Measurements from ENCODE around the gene EBP.

EBP gene

GRCh38 chrX:48521353-48522243 lies at the start of gene EBP:
Gene EBP (plus strand): TSS chrX:48521808. CDS start chrX:48523772, 1,964 bp downstream.
- in situ Hi-C loops (cut with MboI; ENCODE audit: low pct_unique_long_range_greater_than_20kb, low sequenced_read_pairs): no loop called here
- peak; percentile 99 for DNase-seq

- no peak for DNase-seq
- in situ Hi-C loops (cut with MboI; ENCODE audit: low pct_unique_long_range_greater_than_20kb, low sequenced_read_pairs): no loop called here
These were observed 49.4 kb upstream of the EBP start for GRCh38 chrX:48472225-48472624.

- in situ Hi-C loops (cut with MboI; ENCODE audit: low pct_unique_long_range_greater_than_20kb, low sequenced_read_pairs): no loop called here
- no peak for DNase-seq
These were observed 48.5 kb upstream of the EBP start for GRCh38 chrX:48472851-48473703.

- DNase-seq: no peak
- in situ Hi-C loops (cut with MboI; ENCODE audit: low pct_unique_long_range_greater_than_20kb, low sequenced_read_pairs): no loop called here
These were observed 48.0 kb upstream of the EBP start for GRCh38 chrX:48473704-48473990.

GRCh38 chrX:48474127-48474526 lies 47.5 kb upstream of the EBP start:
- in situ Hi-C loops (cut with MboI; ENCODE audit: low pct_unique_long_range_greater_than_20kb, low sequenced_read_pairs): no loop called here
- peak; percentile 66 for DNase-seq

- DNase-seq: no peak
- in situ Hi-C loops (cut with MboI; ENCODE audit: low pct_unique_long_range_greater_than_20kb, low sequenced_read_pairs): no loop called here
These were observed 47.0 kb upstream of the EBP start for GRCh38 chrX:48474581-48474980.

- no peak for DNase-seq
- in situ Hi-C loops (cut with MboI; ENCODE audit: low pct_unique_long_range_greater_than_20kb, low sequenced_read_pairs): no loop called here
These were observed 46.3 kb upstream of the EBP start for GRCh38 chrX:48475296-48475695.

- in situ Hi-C loops (cut with MboI; ENCODE audit: low pct_unique_long_range_greater_than_20kb, low sequenced_read_pairs): no loop called here
These were observed 45.6 kb upstream of the EBP start, which contains the start of gene FTSJ1 for GRCh38 chrX:48475774-48476577. Gene FTSJ1 (plus strand): TSS chrX:48476199. CDS start chrX:48478048, 1,849 bp downstream.

GRCh38 chrX:48476919-48477318 lies 44.7 kb upstream of the EBP start:
- no peak for DNase-seq
- in situ Hi-C loops (cut with MboI; ENCODE audit: low pct_unique_long_range_greater_than_20kb, low sequenced_read_pairs): no loop called here

More at GRCh38 chrX:48475774-48476577, 45.6 kb upstream of the EBP start, which contains the start of gene FTSJ1:
- DNase-seq: peak; percentile 98

GRCh38 chrX:48477960-48478755 lies 43.5 kb upstream of the EBP start:
- no peak for DNase-seq
- in situ Hi-C loops (cut with MboI; ENCODE audit: low pct_unique_long_range_greater_than_20kb, low sequenced_read_pairs): no loop called here

- in situ Hi-C loops (cut with MboI; ENCODE audit: low pct_unique_long_range_greater_than_20kb, low sequenced_read_pairs): no loop called here
- DNase-seq: no peak
These were observed 42.8 kb upstream of the EBP start for GRCh38 chrX:48478806-48479205.

- in situ Hi-C loops (cut with MboI; ENCODE audit: low pct_unique_long_range_greater_than_20kb, low sequenced_read_pairs): no loop called here
- no peak for DNase-seq
These were observed 41.5 kb upstream of the EBP start for GRCh38 chrX:48480142-48480541.

- in situ Hi-C loops (cut with MboI; ENCODE audit: low pct_unique_long_range_greater_than_20kb, low sequenced_read_pairs): no loop called here
- DNase-seq: no peak
These were observed 41.0 kb upstream of the EBP start for GRCh38 chrX:48480583-48480982.

- no peak for DNase-seq
- in situ Hi-C loops (cut with MboI; ENCODE audit: low pct_unique_long_range_greater_than_20kb, low sequenced_read_pairs): no loop called here
These were observed 39.1 kb upstream of the EBP start for GRCh38 chrX:48482526-48482925.

- no peak for DNase-seq
- in situ Hi-C loops (cut with MboI; ENCODE audit: low pct_unique_long_range_greater_than_20kb, low sequenced_read_pairs): no loop called here
These were observed 34.2 kb upstream of the EBP start for GRCh38 chrX:48487362-48487798.

- in situ Hi-C loops (cut with MboI; ENCODE audit: low pct_unique_long_range_greater_than_20kb, low sequenced_read_pairs): no loop called here
- DNase-seq: no peak
These were observed 33.6 kb upstream of the EBP start for GRCh38 chrX:48488034-48488433.

- in situ Hi-C loops (cut with MboI; ENCODE audit: low pct_unique_long_range_greater_than_20kb, low sequenced_read_pairs): no loop called here
- DNase-seq: no peak
These were observed 32.3 kb upstream of the EBP start for GRCh38 chrX:48489296-48489695.

GRCh38 chrX:48489892-48490291 lies 31.7 kb upstream of the EBP start:
- no peak for DNase-seq
- in situ Hi-C loops (cut with MboI; ENCODE audit: low pct_unique_long_range_greater_than_20kb, low sequenced_read_pairs): no loop called here

GRCh38 chrX:48490661-48491060 lies 30.9 kb upstream of the EBP start:
- in situ Hi-C loops (cut with MboI; ENCODE audit: low pct_unique_long_range_greater_than_20kb, low sequenced_read_pairs): no loop called here
- DNase-seq: no peak
